GM23248 (cell line): Measurements from ENCODE around the gene CCDC8.

Source experiments
- EZH2 ChIP-seq: fragments of 200-600 bp; sonication (generic); IDR thresholded peaks from 2 replicates; pipeline ENCODE4 v1.6.1; 2018; ENCODE audit warnings: antibody characterized with exemption, mild to moderate bottlenecking; ENCODE audit not compliant: insufficient read depth, poor library complexity, severe bottlenecking
- EZH2phosphoT487 ChIP-seq: fragments of 200-600 bp; sonication (generic); IDR thresholded peaks from 2 replicates; pipeline ENCODE4 v1.6.1; 2018; ENCODE audit warnings: antibody characterized with exemption, moderate library complexity, mild to moderate bottlenecking, low read depth; ENCODE audit not compliant: insufficient read depth

DNA sequence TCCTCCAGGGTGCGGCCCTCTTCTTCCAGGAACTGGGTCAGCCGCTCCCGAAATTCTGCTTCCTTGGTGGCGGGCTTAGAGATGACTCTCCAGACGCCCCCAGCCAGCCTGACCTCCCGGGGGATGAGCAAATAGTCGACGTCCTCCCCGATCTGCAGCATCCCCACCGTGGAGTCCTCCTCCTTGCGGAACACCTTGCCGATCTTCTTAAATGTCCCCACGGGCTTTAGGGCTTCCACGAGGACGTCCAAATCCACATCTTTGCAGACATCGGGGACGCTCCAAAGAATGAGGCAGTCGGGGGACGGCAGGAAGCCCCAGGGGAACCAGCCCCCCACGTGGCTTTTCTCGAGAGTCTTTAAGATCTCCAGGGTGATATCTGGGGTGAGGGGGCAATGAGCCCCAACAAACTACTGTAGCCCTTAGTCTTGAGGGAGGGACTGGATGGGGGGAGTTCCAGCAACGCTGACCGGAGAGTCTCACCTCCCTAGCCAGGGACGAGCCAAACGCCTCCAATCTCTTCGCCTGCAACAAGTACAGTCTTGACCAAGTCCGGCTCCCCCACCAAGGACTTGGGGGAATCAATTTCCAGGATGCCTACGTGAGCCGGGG, 608 bp downstream of the CCDC8 start:
- TF ChIP-seq EZH2 (no peak), EZH2phosphoT487 (no peak)
